Measurements from ENCODE around the gene APOO.

The APOO gene

GRCh38 chrX:23907498-23908218 is at the start of gene APOO, which contains the start of gene CXorf58:
Gene APOO (minus strand): TSS chrX:23907938. CDS start chrX:23907702, 236 bp downstream.
Gene CXorf58 (plus strand): TSS chrX:23908006. CDS start chrX:23910303, 2,297 bp downstream.
- DNase-seq (ENCODE audit: low read depth): peak; percentile 84

DNA sequence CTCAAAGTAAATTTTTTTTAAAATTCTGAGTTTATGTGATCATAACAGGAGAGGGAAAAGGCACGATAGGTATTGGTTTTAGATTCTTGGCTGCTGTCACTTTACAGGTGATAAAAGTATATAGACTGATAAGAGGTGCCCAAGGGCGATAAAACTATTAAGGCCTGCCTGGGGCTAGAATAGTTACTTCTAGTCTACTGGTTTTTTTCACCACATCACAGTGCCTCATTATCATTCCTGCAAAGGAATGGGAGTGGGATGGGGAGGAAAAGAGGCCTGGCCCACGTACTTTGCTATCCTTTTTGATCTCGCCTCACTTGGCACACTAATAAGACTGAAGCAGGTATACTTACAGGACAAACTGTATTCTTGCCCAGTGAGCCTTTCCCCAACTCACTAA is 46.7 kb upstream of the APOO start:
- DNase-seq (ENCODE audit: low read depth): no peak

DNA sequence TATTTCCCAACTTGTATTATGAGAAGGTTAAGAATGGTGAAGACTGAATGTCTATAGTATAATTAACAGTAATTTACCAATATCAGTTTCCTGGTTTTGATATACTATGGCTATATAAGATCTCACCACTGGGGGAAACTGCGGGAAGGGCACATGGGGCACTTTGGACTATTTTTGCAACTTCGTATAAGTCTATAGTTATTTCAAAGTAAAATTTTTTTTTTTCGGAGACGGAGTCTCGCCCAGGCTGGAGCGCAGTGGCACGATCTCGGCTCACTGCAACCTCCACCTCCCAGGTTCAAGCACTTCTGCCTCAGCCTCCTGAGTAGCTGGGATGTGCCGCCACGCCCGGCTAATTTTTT is 46.2 kb upstream of the APOO start:
- DNase-seq (ENCODE audit: low read depth): no peak

DNA sequence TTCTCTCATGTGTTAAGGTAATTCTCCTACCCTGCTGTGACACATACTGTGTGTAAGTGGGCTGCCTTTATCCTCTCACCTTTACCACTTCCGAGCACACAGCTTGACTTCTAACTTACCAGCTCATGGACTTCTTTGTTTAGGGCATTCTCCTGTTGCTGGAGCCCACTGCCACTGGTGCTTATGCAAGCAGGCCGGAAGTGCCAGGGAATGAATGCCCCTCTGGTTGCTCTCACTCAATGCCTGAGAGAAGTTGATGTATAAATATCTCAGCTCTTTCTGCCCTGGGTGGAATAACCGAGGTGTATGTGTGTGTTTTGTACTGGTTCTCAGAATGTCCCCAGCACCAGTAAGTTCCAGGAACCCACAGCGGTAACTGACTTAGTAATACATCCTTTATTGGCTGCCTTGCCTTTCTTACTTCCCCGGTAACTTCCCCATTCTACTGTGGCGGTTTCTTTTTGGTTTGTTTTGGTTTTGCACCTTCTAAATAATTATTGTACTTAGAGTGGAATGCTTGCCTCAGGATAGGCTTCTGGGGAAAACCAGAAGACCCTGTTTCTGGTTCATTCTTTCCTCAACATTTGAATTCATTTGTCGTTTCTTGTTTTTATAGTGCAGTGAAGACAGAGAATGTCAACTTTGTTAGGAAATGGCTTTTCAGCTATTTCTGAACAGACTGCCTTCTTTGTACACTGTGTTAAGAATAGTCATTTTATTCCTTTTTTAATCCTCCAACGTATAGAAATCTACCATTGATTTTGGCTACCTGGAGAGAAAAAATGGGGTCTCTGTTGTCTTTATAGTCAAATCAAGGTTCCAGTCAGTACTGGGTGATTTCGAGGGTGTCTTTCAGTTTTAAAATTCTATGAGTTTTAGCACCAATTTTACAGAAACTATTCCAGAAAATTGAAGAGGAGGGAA is 45.5 kb upstream of the APOO start:
- no peak for DNase-seq (ENCODE audit: low read depth)

DNA sequence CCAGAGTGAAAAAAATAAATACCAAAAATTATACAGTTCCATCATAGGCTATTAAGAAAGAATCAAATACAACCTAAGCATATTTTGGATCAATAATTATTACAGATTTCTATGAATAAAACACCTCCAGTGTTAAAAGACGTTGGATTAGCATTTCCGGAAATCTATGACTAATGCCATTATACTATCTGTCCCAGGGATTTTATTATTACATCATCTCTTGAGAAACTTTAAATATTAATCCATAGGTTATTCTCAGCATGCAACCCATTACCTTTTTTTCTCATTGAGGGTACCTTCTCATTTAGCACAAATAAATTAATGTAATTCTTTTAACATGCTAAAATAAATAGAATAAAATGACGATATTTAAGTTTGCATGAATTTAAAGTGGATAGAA is 44.7 kb upstream of the APOO start:
- DNase-seq (ENCODE audit: low read depth): no peak

GRCh38 chrX:23945206-23945605 is 37.5 kb upstream of the APOO start:
- DNase-seq (ENCODE audit: low read depth): no peak

DNA sequence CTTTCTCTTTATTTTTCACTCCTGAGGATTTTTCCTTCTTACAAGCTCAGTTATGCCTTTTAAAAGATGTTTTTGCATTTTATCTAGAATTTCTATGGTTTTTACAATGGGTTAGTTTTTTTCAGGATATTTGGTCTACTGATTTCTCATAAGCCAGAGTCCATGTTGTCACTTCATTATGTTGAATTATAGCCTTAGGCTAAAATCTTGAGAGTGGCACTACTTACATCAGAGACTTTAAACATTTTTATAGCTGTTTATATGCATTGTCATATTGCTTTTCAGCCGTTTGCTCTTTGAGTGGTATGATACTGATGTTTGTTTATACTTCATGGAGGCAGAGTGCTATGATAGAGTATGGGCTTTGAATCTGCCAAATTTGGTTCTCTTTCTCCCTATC is 36.5 kb upstream of the APOO start:
- no peak for DNase-seq (ENCODE audit: low read depth)

GRCh38 chrX:23939203-23939602 is 31.5 kb upstream of the APOO start:
- no peak for DNase-seq (ENCODE audit: low read depth)

DNA sequence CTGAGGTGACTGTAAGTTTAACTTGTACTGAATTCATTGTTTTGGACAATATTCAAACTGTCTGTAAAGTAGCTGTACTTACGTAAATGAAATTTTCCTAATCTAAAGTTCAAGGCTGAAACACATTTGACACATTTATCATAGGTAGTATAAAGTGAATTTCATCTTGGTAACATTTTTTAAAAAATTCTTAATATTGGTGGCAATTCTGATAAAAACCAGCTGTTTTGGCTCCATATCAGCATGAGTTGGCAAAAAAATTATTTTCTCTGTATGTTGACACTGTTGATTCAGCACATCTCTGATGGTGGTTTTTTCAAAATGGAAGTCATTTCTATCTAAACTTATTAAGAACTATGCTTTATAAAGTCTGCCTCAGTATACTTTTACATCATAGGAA is 31.0 kb upstream of the APOO start:
- peak; percentile 1 for DNase-seq (ENCODE audit: low read depth)

- peak; percentile 3 for DNase-seq (ENCODE audit: low read depth)
Observed at GRCh38 chrX:23937100-23937499, 29.4 kb upstream of the APOO start.

DNA sequence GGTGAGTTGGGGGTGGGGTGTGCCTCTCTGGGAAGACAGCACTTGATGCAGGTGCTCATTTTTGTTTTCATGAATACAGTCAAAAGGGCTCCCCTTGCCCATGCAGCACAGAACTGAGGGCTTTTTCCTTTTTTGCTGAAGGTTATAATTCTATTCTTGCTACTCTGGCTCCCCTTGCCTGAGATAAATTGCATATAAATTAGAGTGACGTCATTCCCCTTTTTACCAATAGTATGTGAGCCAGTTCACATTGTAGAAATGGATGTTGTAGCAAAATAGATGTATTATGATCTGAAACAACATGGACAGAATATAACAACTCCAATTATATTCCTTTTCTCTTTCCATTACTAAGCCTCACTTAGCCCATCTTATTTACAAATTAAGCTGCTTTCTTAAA is 28.4 kb upstream of the APOO start:
- DNase-seq (ENCODE audit: low read depth): no peak

GRCh38 chrX:23935106-23935505 is 27.4 kb upstream of the APOO start:
- no peak for DNase-seq (ENCODE audit: low read depth)

- no peak for DNase-seq (ENCODE audit: low read depth)
Observed at GRCh38 chrX:23932046-23932445, 24.3 kb upstream of the APOO start.

DNA sequence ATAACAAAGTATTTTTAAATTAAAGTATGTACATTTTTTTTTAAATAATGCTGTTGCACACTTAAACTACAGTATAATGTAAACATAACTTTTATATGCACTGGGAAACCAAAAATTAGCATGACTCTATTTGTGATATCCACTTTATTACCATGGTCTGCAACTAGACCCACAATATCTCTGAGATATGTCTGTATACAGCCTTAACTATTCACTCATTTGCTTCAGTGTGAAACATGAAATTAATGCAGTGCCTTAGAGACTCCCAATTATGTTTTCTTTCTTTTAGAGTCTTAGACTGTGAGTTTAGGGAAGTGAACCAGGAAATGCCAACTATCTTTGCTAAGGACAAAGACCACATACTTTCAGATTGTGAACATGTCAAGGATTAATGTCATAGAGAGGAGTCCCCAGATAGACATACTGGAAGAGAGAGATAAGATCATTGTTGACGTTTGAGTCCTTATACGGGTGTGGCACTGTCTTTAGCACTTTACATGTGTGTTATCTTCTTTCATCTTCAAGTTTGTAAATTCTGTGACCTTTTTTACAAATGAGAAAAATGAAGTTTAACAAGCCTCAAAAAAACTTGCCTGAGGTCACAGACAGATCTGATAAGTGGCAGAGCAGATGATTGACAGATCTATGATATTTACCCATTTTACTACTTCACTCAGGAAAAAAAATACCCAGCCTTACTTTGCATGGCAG is 23.3 kb upstream of the APOO start:
- no peak for DNase-seq (ENCODE audit: low read depth)

- no peak for DNase-seq (ENCODE audit: low read depth)
Observed at GRCh38 chrX:23926015-23926414, 18.3 kb upstream of the APOO start.

GRCh38 chrX:23919706-23920320 is 12.1 kb upstream of the APOO start:
- no peak for DNase-seq (ENCODE audit: low read depth)

DNA sequence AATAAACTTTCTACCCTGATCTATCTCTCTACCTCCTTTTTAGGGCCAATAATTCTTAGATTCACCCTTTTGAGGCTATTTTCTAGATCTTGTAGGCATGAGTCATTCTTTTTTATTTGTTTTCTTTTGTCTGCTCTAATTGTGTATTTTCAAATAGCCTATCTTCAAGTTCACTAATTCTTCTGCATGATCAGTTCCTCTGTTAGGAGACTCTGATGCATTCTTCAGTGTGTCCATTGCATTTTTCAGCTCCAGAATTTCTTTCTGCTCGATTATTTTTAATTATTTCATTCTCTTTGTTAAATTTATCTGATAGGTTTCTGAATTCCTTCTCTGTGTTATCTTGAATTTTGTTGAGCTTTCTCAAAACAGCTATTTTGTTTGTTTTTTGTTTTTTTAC is 11.4 kb upstream of the APOO start:
- no peak for DNase-seq (ENCODE audit: low read depth)

GRCh38 chrX:23911126-23911835 is 3.5 kb upstream of the APOO start:
- no peak for DNase-seq (ENCODE audit: low read depth)

DNA sequence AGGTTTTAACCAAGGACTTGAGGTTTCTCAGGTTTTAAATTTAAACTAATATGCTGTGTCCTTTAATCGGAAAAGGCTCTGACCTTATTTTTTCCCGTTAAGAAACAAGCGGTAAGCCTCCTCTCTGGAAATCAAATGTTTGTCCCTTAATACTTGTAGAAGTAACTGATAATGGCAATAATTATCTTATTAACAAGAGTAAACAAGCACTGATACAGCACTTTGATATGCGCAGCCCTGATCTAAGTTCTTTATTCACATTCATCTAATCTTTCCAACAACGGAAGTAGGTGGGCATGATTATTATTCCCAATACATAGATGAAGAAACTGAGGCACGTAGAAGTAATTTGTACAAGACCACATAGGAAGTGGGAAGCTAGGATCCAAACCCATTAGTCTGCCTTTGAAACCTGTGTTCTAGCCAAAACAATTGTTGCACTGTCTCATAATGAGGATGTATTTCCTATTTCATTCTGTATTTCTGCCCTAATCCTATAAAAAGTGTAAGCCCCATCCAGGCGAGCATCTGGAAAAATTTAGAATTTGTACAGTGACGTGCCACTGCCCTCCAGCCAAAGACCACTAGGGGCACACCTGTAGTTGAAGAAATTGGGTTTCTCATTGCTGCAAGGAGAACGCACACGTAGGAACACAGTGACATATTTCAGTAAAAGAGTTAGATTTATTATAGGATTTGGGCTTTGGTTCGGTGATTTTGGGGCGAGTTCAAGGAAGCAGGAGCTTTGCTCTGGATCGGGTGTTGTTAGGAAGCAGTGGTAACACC is 674 bp upstream of the APOO start:
- no peak for DNase-seq (ENCODE audit: low read depth)

GRCh38 chrX:23907111-23907497 is 634 bp downstream of the APOO start:
- DNase-seq (ENCODE audit: low read depth): no peak

DNA sequence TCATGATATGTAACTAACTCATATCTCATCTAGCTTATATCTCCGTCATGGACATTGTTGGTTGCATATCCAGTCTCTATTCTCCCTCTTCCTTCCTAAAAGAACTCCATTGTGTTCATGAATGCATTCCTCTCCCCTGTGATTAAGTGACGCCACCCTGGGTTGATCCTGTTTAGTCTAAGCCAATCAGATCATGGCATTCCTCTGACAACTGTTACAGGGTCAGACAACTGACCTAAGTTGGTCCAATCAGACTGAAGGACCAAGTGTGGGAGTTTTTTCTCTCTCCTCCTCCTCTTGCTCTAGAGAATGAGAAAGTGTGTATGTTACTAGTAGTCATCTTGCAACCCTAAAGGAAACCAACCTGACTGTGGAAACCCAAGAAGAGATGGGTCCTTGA is 3.6 kb downstream of the APOO start:
- peak; percentile 74 for DNase-seq (ENCODE audit: low read depth)

All from amniotic epithelial cell (primary cell).